Measurements from ENCODE around the gene ZNF443. TPM values are rescaled to one million over a fixed set of nuclear protein-coding genes. Genes with fewer than 3 reads are reported as not detected.
A peak's percentile ranks its signal among the peaks of the same experiment; 100 is the strongest.
"Not testable (repeated sequence)": the region's sequence is repeated elsewhere in the genome, so short reads cannot be mapped to it uniquely, and the experiment has no call there.

ZNF443 gene
- total RNA-seq, 1 donor from 2014 or later = 3.6 TPM

DNA sequence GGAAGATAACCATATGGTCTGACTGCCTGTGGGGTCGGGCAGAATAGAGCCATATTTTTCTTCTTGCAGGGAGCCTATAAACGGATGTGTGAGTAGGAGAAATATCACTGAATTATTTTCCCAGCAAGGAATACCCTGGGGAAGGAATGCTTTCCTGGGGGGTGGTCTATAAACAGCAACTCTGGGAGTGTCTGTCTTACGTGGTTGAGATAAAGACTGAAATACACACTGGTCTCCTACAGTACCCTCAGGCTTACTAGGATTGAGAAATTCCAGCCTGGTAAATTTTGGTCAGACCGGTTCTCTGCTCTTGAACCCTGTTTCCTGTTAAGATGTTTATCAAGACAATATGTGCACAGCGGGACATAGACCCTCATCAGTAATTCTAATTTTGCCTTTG, 23.5 kb downstream of the ZNF443 start:
- DNase-seq (ENCODE audit: low read depth, low spot score) = not testable (repeated sequence)

DNA sequence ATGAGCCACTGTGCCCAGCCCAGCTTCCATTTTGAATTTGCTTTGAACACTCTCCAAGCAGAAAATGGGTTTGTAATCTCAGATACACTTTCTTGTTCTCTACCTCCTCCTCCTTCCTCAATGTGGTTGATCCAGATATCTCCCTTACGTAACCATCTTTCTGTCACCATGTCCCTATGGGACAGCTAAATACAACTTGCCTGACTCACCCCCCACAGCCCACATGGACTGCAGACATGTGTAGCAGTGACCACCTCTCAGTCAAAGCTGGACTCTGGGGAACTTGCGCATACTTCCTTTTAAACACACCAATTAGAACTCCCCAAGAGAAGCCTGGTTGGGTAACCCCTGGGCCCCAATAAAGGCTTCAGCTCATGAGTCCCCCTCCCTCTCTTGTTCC, 28.9 kb downstream of the ZNF443 start:
- no peak for DNase-seq (ENCODE audit: low read depth, low spot score)

DNA sequence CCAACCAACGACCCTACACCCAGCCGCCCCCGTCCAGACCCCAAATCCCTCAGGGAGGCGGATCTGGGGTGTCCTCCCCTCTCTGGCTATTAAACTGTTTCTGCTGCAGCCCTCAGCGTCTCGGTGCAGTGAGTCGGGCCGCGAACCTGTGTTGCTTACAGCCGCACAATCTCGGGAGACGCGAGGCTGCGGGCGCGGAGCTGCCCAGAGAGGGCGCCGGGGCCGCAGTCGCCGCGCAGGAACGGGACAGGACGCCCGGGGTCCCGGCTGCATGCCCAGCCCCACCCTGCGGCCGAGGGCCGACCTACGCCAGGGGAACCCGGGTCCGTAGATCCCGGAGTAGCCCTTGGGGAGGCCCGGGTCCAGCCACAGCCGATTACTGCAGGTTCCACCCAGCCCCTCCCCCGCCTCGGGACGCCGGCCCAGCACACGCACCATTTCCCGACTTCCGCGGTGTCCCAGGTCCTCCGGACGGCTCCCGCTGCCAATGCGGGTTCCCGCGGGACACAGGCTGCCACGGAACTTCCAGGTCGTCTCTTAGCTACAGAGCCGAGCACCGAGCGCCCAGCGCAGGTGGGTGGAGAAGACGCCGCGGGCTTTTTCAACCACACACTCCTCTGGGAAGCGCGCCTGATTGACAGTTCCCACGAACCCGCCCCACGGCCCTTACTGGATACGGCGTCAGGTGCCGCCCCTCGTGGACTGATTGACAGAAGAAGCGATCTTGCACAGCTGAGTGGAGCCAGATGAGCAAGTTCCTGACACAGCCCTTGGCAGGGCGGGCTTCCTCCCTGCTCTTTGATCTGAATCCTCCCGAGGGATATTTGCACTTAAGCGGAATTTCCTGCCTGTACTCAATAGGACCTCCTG, 40.0 kb downstream of the ZNF443 start, which contains the start of gene ZNF799:
Gene ZNF799 (minus strand): TSS at position 639 of the 870 bp plus-strand sequence. CDS start 201 bp downstream, at position 438.
- DNase-seq (ENCODE audit: low read depth, low spot score) = peak; percentile 98

DNA sequence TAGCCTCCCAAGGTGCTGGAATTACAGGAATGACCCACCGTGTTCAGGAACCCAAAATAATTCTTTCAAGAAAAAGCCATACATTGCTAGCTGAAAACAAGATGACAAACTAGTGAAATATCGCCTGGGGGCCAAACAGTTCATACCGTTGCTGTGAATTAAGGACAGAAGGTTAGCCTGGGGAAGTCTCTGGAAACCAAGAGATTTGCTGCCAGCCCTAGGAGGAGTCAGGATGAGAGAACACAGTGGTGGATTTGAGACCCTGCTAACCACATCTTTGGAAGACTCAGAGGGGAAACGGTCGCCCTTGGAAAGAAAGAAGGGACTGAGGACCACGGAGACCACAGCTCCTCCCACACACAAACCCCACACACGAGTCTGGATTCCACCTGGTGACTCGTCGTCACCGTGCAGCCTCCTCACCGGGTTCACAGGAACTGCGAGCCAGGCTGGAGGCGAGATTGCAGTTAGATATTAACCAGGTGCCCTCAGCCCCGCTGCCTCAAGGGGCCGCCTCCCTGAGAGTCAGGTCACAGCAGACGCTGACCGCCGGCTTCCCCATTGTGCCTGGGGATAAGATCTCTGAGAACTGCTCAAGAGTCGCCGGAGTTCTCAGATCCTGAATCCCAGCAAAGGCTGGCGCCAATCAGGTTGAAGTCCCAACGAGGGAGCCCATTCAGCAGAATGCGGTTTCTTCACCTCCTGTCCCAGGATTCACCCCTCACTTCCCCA, 40.8 kb downstream of the ZNF443 start:
- DNase-seq (ENCODE audit: low read depth, low spot score) = not testable (repeated sequence)

DNA sequence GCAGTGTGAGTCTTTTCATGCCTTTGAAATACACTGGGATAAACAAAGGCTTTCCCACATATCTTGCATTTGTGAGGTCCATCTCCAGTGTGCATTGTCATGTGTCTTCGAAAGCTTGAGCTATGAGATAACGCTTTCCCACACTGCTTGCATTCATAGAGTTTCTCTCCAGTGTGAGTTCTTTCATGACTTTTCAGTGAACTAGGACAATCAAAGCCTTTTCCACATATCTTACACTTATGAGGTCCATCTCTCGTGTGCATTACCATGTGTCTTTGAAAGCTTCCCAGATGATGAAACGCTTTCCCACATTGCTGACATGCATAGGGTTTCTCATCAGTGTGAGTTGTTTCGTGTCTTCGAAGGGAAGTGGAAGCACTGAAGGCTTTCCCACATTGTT, 49.7 kb downstream of the ZNF443 start:
- not testable (repeated sequence) for DNase-seq (ENCODE audit: low read depth, low spot score)

DNA sequence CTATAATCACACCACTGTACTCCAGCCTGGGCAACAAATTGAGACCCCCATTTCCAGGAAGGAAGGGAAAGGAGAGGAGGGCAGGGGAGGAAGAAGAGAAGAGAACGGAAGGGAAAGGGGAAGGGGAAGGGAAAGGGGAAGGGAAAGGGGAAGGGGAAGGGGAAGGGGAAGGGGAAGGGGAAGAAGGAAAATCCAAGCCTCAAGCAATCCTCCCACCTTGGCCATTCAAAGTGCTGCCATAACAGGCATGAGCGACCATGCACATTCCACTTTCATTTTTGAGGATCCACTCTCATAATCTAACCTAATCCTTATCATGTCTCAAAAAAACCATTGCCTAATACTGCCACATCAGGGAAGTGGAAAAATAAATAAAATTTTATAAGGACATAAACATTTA, 54.5 kb downstream of the ZNF443 start:
- not testable (repeated sequence) for DNase-seq (ENCODE audit: low read depth, low spot score)

DNA sequence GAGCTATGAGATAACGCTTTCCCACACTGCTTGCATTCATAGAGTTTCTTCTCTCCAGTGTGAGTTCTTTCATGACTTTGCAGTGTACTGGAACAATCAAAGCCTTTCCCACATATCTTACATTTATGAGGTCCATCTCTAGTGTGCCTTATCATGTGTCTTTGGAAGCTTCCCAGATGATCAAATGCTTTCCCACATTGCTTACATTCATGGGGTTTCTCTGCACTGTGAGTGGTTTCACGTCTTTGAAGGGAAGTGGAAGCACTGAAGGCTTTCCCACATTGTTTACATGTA, 60.4 kb downstream of the ZNF443 start:
- DNase-seq (ENCODE audit: low read depth, low spot score) = no peak

DNA sequence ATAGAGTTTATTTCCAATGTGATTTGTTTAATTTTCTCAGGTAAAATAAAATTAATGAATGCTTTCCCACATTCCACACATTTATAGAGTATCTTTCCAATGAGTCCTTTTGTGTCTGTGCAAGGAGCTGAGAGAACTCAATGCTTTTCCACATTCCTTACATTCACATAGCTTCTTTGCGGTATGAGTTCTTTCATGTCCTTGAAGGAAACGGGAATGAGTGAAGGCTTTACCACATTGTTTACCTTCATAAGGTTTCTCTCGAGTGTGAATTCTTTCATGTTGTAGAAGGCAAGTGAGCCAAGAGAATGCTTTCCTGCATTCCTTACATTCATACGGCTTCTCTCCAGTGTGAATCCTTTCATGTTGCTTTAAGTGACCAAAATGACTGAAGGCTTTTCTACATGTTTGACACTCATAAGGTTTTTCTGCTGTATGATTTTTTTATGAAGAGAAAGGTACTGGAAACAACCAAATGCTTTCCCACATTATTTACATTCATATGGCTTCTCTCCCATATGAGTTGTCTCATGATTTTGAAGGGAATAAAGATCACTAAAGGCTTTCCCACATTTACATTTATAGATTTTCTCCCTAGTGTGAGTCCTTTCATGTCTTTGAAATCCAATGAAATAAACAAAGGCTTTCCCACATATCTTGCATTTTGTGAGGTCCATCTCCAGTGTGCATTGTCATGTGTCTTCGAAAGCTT, 60.9 kb downstream of the ZNF443 start:
- no peak for DNase-seq (ENCODE audit: low read depth, low spot score)

Other genes with a start within 250 kb of the ZNF443 start
- gene ZNF44, start 146.1 kb downstream of the ZNF443 start, total RNA-seq = 5.0 and 6.7 TPM in 2 replicates
- 1.5 and 3.5 TPM in 2 replicates for gene ZNF563, start 107.4 kb downstream of the ZNF443 start, total RNA-seq
- 0.92 and 2.8 TPM in 2 replicates for gene ZNF442, start 75.3 kb downstream of the ZNF443 start, total RNA-seq
- gene ZNF799, start 39.8 kb downstream of the ZNF443 start, total RNA-seq = 4.4 and 6.1 TPM in 2 replicates
- 2.6 and 3.9 TPM in 2 replicates for gene ZNF709, start 43.8 kb upstream of the ZNF443 start, total RNA-seq
- 6.8 and 9.1 TPM in 2 replicates for gene ZNF564, start 110.5 kb upstream of the ZNF443 start, total RNA-seq
- gene ZNF490, start 169.8 kb upstream of the ZNF443 start, total RNA-seq = 6.0 and 9.7 TPM in 2 replicates
- 17.4 and 19.4 TPM in 2 replicates for gene ZNF791, start 169.9 kb upstream of the ZNF443 start, total RNA-seq
- 27.1 and 41.5 TPM in 2 replicates for gene MAN2B1, start 225.7 kb upstream of the ZNF443 start, total RNA-seq
- gene WDR83, start 225.8 kb upstream of the ZNF443 start, total RNA-seq = 7.5 and 10.9 TPM in 2 replicates
- 58.6 and 60.9 TPM in 2 replicates for gene DHPS, start 240.9 kb upstream of the ZNF443 start, total RNA-seq
- gene GNG14, start 247.0 kb upstream of the ZNF443 start, total RNA-seq = not detected in 2 replicates